ENCODE data around the gene ATP1B1.
A peak's percentile ranks its signal among the peaks of the same experiment; 100 is the strongest.
"Not testable (repeated sequence)": the region's sequence is repeated elsewhere in the genome, so short reads cannot be mapped to it uniquely, and the experiment has no call there.

Gene ATP1B1

GRCh38 chr1:169115891-169116585 lies 9.5 kb downstream of the ATP1B1 start:
- peak; percentile 28 for DNase-seq (ENCODE audit: low spot score)

DNA sequence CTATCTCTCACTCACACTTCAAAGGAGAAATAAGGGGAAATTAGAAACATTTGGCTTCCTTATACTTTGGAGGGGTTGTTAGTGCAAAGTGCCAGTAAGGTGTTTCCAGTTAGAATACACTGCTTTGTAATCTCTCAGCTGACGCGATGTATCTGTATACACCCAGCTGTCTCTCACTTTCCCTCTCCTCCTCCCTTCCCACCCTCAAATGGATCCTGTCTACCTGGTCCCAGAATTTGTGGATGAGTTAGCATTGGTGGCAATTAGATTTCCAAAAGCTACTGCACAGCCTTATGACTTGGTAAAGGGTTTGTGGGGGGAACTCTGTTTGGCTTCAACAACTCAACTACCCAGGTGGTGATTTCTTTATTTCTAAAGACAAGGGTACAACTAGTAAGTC lies 10.5 kb downstream of the ATP1B1 start:
- no peak for DNase-seq (ENCODE audit: low spot score)

DNA sequence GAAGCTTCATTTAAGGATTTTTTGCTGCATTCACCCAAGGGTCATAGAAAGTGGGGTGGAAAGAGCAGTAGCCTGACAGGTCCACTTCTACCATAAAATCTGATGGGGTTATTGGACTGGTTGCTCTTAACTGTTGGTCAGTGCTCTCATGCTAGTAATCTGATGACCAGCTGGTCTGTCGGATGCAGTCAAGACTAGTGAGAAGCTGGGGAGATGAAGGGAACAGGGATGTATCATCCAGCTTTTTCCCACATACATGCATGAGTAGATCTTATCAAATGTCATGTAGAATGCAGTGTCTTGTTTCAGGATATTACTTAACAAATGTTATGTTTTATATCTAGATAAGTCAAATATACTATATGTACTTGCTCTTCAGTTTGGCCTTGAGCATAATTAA lies 11.1 kb downstream of the ATP1B1 start:
- no peak for DNase-seq (ENCODE audit: low spot score)

DNA sequence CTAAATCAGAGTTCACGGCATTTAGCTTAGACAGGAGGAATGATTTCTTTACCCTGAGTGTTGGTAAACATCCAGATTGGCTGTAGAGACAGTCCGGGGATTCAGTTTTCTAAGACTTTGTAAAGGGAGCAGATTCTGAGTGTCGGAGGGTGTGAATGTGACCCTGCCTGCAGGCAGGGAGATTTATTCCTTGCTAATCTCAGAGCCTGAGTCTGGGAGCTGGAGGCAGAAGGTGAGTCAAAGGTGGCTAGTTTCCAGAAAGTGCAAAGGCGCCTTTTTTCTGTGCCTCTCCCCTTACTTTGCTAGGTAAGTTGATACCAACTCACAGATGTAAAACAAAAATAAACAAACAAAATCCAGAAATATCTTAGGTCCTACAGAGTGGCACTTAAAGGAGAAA lies 11.7 kb downstream of the ATP1B1 start:
- no peak for DNase-seq (ENCODE audit: low spot score)

GRCh38 chr1:169119405-169119804 lies 12.9 kb downstream of the ATP1B1 start:
- no peak for DNase-seq (ENCODE audit: low spot score)

DNA sequence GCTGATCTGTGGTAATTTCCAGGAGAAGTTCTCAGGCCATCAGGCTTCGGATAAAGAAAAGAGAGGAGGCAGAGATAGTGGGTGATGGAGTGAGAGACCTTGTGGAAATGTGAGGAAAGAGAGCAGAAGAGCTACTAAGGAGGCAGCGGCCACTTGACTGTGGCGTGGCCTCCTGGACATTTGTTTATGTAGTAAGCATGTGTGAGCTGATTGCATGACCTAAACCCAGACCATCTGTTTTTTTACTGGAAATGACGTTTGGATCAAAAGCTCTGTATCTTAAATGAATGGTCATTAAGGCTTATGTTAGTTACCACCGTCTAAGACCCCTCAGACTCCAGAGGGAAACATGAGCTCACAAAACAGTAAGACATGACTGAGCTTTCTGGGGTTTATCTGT lies 13.6 kb downstream of the ATP1B1 start:
- DNase-seq (ENCODE audit: low spot score), result no peak

GRCh38 chr1:169121146-169121923 lies 14.8 kb downstream of the ATP1B1 start:
- DNase-seq (ENCODE audit: low spot score), result no peak

- DNase-seq (ENCODE audit: low spot score), result no peak
These were observed 16.5 kb downstream of the ATP1B1 start for GRCh38 chr1:169122976-169123375.

GRCh38 chr1:169124459-169124858 lies 18.0 kb downstream of the ATP1B1 start:
- DNase-seq (ENCODE audit: low spot score), result no peak

- not testable (repeated sequence) for DNase-seq (ENCODE audit: low spot score)
These were observed 19.1 kb downstream of the ATP1B1 start for GRCh38 chr1:169125597-169125996.

- DNase-seq (ENCODE audit: low spot score), result no peak
These were observed 19.8 kb downstream of the ATP1B1 start for GRCh38 chr1:169126335-169126734.

DNA sequence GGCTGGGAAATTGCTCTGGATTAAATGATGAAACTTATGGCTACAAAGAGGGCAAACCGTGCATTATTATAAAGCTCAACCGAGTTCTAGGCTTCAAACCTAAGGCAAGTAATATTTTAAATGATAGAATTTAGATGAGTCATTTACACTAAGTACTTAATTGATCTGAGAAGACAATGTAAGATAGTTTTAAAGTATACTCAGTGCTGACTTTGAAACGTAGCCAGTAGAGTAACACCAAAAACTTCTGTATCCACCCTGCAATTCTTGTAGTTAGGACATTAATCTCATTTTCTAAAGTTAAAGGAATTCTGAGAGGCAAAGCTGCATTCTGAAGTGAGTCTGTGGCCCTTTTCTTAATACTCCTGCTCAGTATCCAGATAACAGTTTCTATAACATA lies 20.8 kb downstream of the ATP1B1 start:
- DNase-seq (ENCODE audit: low spot score), result no peak

GRCh38 chr1:169128562-169128961 lies 22.1 kb downstream of the ATP1B1 start:
- no peak for DNase-seq (ENCODE audit: low spot score)

DNA sequence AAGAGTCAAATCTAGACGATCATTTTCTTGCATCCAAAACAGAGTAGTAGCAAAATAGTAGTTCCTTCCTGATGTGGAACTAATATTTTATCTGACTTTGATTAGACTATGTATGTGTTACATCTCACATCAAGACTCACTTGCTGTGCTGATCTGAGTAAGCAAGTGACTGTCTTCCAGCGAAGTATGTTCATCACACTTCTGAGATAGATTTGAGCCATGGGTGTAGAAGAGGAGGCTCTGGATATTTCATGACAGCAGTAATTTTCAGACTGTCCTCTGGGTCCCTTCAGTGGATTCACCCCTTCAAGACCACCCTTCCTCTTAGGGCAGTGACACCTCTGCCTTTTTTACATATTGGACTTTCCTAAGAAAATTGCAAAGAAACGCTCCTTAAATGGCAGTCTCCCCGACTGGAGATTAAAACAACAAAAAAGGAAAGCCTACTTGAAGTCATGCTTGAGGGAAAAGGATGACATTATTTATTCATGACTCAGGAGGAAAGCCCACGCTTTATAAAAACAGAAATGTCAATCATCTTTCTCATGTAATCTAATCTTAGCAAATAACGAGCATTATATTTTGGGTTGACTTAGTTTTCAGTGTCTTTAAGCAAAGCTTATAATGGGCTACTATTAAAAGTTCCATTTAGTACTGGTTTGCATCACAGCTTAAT lies 22.8 kb downstream of the ATP1B1 start:
- DNase-seq (ENCODE audit: low spot score), result no peak

DNA sequence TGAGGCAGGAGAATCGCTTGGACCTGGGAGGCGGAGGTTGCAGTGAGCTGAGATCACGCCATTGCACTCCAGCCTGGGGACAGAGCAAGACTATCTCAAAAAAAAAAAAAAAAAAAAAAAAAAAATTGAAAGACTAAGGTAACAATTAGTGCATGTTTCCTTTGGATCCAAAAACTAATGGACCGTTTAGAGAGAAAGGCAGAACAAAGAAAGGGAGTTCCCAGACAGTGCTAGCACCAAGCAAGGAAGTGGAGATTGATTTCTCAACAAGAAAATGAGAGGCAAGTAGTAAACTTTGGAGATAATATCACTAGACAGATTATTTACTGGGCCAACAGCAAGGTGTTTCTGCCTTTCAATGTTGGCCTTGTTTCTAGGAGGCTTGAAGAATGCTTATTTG lies 24.2 kb downstream of the ATP1B1 start:
- no peak for DNase-seq (ENCODE audit: low spot score)

- DNase-seq (ENCODE audit: low spot score), result no peak
These were observed 26.2 kb downstream of the ATP1B1 start for GRCh38 chr1:169132512-169133227.

DNA sequence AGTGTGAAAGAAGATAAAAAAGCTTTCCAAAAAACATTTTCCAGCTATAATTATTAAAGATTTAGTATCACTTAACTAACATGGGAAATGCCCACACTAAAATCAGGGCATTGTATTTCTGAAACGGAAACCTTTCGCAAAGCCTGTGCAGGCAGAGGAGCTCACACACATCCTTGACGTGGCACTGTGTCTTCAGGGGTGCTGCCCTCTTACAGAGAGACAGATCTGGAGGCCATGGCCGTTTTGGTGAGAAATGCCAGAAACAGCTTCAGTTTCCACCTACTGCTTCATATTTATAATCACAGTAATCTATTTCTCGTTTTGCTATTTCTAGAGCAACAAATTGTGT lies 26.7 kb downstream of the ATP1B1 start:
- no peak for DNase-seq (ENCODE audit: low spot score)

GRCh38 chr1:169133801-169134502 lies 27.5 kb downstream of the ATP1B1 start:
- no peak for DNase-seq (ENCODE audit: low spot score)

GRCh38 chr1:169137357-169137756 lies 30.9 kb downstream of the ATP1B1 start:
- no peak for DNase-seq (ENCODE audit: low spot score)

GRCh38 chr1:169138866-169139670 lies 32.6 kb downstream of the ATP1B1 start:
- DNase-seq (ENCODE audit: low spot score), result no peak

DNA sequence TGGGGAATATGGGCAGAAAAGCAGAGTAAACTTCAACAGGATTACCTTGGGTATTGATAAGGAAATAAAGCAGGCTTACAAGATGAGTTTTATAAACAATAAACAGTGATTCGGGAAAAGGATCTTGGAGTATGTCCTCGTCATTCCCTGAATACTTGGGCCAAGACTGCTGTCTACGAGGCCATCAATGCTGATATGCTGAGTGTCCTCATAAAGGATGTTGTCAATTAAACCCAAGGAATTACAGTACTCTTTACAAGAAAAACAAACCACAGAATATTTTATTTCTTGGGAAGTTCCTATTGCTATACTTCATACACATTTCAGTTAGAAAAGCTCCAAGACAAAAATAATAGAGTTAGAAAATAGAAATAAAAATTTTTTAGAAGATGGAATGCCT lies 34.9 kb downstream of the ATP1B1 start:
- no peak for DNase-seq (ENCODE audit: low spot score)

Measured in germinal center (tissue), 1 donor.